Measurements from ENCODE around the gene MCC. TPM values are rescaled to one million over a fixed set of nuclear protein-coding genes. Genes with fewer than 3 reads are reported as not detected.
A peak's percentile ranks its signal among the peaks of the same experiment; 100 is the strongest.

Gene MCC
- total and polyA plus RNA-seq, 2 donors (not counting 1 experiment from before 2014, with no cell fraction given), result 3.2 to 41.3 TPM

- no peak overlapping the region for H3K9ac ChIP-seq (ENCODE audit: insufficient read depth, low read length)
- H4K20me1 ChIP-seq (ENCODE audit: control insufficient read depth, extremely low read depth, insufficient read depth, low read length), result no peaks in the 10 kb centered on the region
- no peaks in the 10 kb centered on the region for H3K79me2 ChIP-seq (ENCODE audit: control insufficient read depth, insufficient read depth, low read length)
- H3K27ac ChIP-seq (ENCODE audit: insufficient read depth, low read length), result no peak overlapping the region
- H3K4me2 ChIP-seq (ENCODE audit: extremely low read depth, insufficient read depth, low read length), result no peak overlapping the region
- H3K9me3 ChIP-seq (ENCODE audit: control insufficient read depth, insufficient read depth, low read depth, low read length), result no peaks in the 10 kb centered on the region
- H3K4me3 ChIP-seq (replicated peaks in 1 of 4; ENCODE audit: control extremely low read depth in 1 of 4, insufficient read depth in 1 of 4, low read depth in 3 of 4, low read length in 4 of 4), result no peak overlapping the region
- no peaks in the 10 kb centered on the region for H3K36me3 ChIP-seq (ENCODE audit: control insufficient read depth, insufficient read depth, low read length)
- no peak for TF ChIP-seq EZH2 (IDR thresholded peaks at IDR 0.05; ENCODE audit: low read length, missing control alignments)
- peaks cover 2% of the 10 kb centered on the region for H3K4me1 ChIP-seq (ENCODE audit: control insufficient read depth, extremely low read depth, insufficient read depth, low read length)
- H3K27me3 ChIP-seq (ENCODE audit: control insufficient read depth, insufficient read depth, low read length), result no peaks in the 10 kb centered on the region
- H2AFZ ChIP-seq (ENCODE audit: low read length), result no peak overlapping the region
- peak; percentile 17 to 63 for DNase-seq (ENCODE audit: low read depth in 2 of 2)
Observed at GRCh38 chr5:113089653-113090335, 398.5 kb downstream of the MCC start.

- Histone ChIP-seq H3K4me1 (ENCODE audit: control insufficient read depth, extremely low read depth, insufficient read depth, low read length) (peaks cover 2% of the 10 kb centered on the region), H3K4me3 (replicated peaks in 1 of 4; ENCODE audit: control extremely low read depth in 1 of 4, insufficient read depth in 1 of 4, low read depth in 3 of 4, low read length in 4 of 4) (no peak overlapping the region), H3K4me2 (ENCODE audit: extremely low read depth, insufficient read depth, low read length) (no peak overlapping the region), H3K9ac (ENCODE audit: insufficient read depth, low read length) (no peak overlapping the region), H3K27ac (ENCODE audit: insufficient read depth, low read length) (no peak overlapping the region), H3K9me3 (ENCODE audit: control insufficient read depth, insufficient read depth, low read depth, low read length) (no peaks in the 10 kb centered on the region), H2AFZ (ENCODE audit: low read length) (no peak overlapping the region), H4K20me1 (ENCODE audit: control insufficient read depth, extremely low read depth, insufficient read depth, low read length) (no peaks in the 10 kb centered on the region), H3K36me3 (ENCODE audit: control insufficient read depth, insufficient read depth, low read length) (no peaks in the 10 kb centered on the region), H3K27me3 (ENCODE audit: control insufficient read depth, insufficient read depth, low read length) (no peaks in the 10 kb centered on the region), H3K79me2 (ENCODE audit: control insufficient read depth, insufficient read depth, low read length) (no peaks in the 10 kb centered on the region)
- peak in 1 of 2 donors; percentile 34 for DNase-seq (ENCODE audit: low read depth in 2 of 2)
- TF ChIP-seq EZH2 (IDR thresholded peaks at IDR 0.05; ENCODE audit: low read length, missing control alignments) (no peak), CTCF (conservative IDR thresholded peaks at IDR 0.05 in 1 of 2, IDR thresholded peaks at IDR 0.05 in 1 of 2; ENCODE audit: low read depth in 1 of 2, low read length in 2 of 2) (no peak)
Observed at GRCh38 chr5:113087976-113088514, 400.2 kb downstream of the MCC start.

- no peak overlapping the region for H2AFZ ChIP-seq (ENCODE audit: low read length)
- no peak overlapping the region for H3K4me2 ChIP-seq (ENCODE audit: extremely low read depth, insufficient read depth, low read length)
- peaks cover 2% of the 10 kb centered on the region for H3K4me1 ChIP-seq (ENCODE audit: control insufficient read depth, extremely low read depth, insufficient read depth, low read length)
- H3K36me3 ChIP-seq (ENCODE audit: control insufficient read depth, insufficient read depth, low read length), result no peaks in the 10 kb centered on the region
- H3K9ac ChIP-seq (ENCODE audit: insufficient read depth, low read length), result no peak overlapping the region
- H3K9me3 ChIP-seq (ENCODE audit: control insufficient read depth, insufficient read depth, low read depth, low read length), result no peaks in the 10 kb centered on the region
- no peaks in the 10 kb centered on the region for H3K79me2 ChIP-seq (ENCODE audit: control insufficient read depth, insufficient read depth, low read length)
- TF ChIP-seq CTCF (conservative IDR thresholded peaks at IDR 0.05 in 1 of 2, IDR thresholded peaks at IDR 0.05 in 1 of 2; ENCODE audit: low read depth in 1 of 2, low read length in 2 of 2) (no peak), EZH2 (IDR thresholded peaks at IDR 0.05; ENCODE audit: low read length, missing control alignments) (no peak)
- H3K27me3 ChIP-seq (ENCODE audit: control insufficient read depth, insufficient read depth, low read length), result no peaks in the 10 kb centered on the region
- H3K27ac ChIP-seq (ENCODE audit: insufficient read depth, low read length), result no peak overlapping the region
- H4K20me1 ChIP-seq (ENCODE audit: control insufficient read depth, extremely low read depth, insufficient read depth, low read length), result no peaks in the 10 kb centered on the region
- DNase-seq (ENCODE audit: low read depth in 2 of 2), result no peak
- no peak overlapping the region for H3K4me3 ChIP-seq (replicated peaks in 1 of 4; ENCODE audit: control extremely low read depth in 1 of 4, insufficient read depth in 1 of 4, low read depth in 3 of 4, low read length in 4 of 4)
Observed at GRCh38 chr5:113085880-113086409, 402.3 kb downstream of the MCC start.
